HG03139 (cell line): Measurements from ENCODE around the gene CPT1A.

Experiments
- ATAC-seq: cut with Tn5 transposase; IDR thresholded peaks from one replicate; pipeline ENCODE4 v1.9.1; 2021; ENCODE audit not compliant: unreplicated experiment

CPT1A gene

GRCh38 chr11:68762481-68762880 lies 79.2 kb downstream of the CPT1A start:
- ATAC-seq: no peak

DNA sequence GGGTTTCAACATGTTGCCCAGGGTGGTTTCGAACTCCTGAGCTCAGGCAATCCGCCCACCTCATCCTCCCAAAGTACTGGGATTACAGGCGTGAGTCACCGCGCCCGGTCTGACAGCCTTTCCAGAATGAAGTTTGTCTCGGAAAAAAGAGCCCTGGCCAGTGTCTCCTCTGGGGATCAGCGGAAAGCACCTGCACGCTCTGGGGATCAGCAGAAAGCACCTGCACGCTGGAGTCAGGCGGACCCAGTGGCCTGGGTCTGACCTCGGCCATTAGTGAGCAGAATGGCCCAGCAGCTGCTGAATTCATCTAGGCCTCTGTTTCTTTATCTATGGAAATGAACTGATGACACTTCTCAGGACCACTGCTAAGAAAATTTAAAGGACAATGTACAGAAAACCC lies 79.9 kb downstream of the CPT1A start:
- ATAC-seq: no peak

DNA sequence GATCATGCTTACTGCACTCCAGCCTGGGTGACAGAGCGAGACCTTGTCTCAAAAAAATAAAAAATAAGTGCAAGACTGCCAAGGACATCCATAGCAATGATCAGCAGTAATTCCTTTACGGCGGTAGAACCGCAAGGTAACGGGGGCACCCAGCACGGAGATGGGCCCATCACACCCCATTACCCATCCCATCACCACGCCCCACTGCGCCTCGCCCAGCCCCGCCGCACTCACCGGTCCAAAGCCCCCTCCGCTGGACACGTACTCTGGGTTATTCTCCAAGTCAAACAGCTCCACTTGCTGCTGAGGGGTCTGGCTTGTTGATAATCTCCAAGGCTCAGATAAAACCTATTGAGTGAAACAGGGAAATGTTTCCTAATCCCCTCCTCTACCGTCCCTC lies 81.7 kb downstream of the CPT1A start:
- ATAC-seq: no peak

DNA sequence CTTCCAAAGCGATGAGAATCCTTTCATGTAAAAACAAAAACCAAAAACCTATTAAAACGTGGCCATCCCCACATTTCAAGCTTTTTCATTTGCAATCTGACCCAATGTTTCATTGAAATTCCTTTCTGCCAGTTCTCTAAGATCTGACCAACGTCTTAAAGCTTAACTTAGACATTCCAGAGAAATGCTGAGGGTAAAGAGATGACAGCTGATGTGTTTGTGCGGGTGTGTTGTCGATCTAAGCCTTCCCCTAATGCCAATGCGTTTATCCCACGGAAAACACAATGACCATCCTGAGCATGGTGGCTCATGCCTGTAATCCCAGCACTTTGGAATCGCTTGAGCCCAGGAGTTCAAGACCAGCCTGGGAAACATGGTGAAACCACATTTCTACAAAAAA lies 84.0 kb downstream of the CPT1A start:
- no peak for ATAC-seq

DNA sequence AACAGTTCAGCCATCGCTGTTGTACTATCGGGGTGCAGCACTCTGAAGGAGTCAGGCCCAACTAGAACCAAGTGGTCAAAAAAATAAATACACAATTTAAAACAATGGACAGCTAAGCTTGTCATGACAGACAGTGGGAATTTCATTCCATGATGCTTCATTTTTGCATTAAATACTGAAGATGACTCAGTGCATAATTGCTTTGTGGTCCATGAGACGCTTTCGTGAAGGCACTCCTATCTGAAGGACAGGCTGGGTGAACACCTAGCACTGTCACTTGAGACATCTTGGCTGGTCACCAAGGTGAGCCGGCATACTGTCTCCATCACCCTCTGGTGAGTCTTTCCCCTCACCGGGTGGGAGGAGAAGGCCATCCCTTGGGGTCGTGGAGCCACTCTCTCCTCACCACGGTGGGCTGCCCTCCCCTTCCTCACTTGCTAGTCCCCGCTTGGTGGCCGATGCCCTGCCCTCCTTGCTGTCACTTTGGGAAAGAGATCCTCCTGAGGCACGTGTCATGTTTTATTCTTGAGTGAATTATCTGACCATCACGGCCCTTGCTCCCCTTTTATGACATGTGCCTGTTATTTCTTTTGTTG lies 85.4 kb downstream of the CPT1A start:
- ATAC-seq: no peak

GRCh38 chr11:68753300-68753699 lies 88.4 kb downstream of the CPT1A start:
- ATAC-seq: no peak

DNA sequence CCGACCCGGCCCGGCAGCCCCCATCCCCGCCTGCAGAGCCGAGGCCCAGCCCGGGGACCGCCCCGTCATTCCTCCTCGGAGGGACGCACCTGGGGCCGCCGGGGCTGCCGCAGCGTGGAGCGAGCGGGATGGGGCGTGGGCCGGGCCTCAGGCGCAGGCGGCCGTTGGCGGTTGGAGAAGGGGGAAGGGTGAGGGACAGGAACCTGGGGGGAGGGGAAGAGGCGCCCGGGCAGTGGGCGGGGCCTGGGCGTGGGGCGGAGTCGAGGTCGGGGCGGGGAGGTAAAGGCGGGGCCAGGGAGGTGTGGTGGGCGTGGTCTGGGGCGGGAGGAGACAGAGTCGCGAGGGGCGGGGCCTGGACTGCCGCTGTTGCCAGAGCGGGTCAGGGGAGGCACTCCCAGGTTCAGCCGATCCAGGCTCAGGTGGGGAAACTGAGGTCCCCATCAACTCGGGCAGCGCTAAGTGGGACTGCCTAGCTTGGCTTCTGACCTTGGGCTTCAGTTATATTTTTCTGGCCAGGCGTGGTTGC lies 90.3 kb downstream of the CPT1A start, which contains the start of gene TESMIN:
TSS of gene TESMIN (minus strand) at position 190 of the 526 bp plus-strand sequence. CDS start 860 bp downstream, outside the sequence.
- no peak for ATAC-seq

- ATAC-seq: no peak
Observed at GRCh38 chr11:68751004-68751325, 90.8 kb downstream of the CPT1A start.

DNA sequence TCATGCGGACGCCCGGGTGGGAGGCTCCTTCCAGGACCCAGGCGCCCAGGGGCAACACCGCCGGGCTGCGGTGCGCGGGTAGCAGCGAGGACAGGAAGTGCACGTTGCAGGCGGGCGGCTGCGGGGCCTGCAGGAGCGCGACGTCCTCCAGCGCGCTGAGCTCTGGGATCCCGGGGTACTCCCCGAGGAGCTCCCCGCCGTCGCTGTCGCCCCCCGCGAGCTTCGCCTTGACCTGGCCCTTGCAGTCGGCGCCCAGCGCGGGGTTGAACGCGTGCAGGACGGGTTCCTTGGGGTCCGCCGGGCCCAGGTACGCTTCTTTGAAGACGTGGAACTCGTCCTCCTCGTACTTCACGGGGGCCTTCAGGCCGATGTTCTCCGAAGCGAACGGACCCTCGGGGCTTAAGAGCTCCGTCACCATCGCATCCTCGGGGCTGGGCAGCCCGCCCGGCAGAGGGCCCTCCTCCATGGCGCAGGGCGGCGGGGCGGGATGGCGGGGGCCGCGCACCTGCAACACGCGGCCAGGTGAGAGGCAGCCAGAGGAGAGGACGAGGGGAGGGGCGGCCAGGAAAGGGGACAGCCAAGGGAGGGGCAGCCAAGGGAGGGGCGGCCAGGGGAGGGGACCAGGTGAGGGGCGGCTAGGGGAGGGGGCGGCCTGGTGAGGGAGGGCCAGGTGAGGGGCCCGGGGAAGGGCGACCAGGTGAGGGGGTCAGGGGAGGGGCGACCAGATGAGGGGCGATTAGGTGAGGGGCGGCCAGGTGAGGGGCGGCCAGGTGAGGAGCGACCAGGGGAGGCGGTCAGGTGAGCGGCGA lies 91.3 kb downstream of the CPT1A start:
- ATAC-seq: no peak

DNA sequence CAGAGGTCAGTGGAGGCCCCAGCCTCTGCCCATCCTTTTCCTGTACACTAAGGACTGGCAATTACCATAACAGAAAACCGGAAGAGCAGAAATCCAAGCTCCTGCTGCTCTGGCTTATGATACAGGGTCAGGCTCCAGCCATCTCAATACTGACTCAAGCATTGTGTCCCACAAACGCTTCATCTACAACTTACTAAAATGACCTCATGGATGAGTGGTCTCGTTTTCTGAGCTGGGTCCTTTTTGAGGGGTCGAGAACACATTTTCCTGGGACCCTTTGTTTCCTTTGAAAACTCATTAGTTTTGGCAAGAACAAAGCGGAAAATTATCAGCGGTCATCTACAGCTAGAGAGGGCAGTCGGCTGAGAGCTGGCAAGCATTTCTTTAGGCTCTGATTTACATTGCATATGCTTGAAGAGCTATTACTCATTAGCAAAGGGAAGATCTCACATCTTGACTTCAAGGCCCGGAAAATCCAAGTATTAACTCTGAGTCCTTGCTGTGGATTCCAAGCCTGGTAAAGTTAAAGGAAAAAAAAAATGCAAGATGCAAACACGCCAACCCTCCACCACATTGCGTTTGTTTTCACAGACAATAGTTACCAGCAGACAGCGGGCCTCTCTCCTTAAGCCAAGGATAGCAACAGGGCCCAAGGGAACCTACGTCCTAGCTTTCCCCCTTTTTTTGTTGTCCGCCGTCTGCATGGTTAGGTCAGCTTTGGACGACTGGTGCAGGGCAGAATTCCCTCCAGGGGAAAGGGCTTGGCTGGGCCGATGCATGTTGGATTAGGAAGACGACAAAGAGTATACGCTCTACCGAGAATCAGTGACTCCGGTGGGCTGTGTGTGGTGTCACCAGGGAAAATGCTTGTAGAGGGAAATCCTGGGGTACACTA lies 92.2 kb downstream of the CPT1A start:
- no peak for ATAC-seq

- ATAC-seq: no peak
Observed at GRCh38 chr11:68748061-68748460, 93.7 kb downstream of the CPT1A start.

- ATAC-seq: no peak
Observed at GRCh38 chr11:68743539-68743938, 98.2 kb downstream of the CPT1A start.

DNA sequence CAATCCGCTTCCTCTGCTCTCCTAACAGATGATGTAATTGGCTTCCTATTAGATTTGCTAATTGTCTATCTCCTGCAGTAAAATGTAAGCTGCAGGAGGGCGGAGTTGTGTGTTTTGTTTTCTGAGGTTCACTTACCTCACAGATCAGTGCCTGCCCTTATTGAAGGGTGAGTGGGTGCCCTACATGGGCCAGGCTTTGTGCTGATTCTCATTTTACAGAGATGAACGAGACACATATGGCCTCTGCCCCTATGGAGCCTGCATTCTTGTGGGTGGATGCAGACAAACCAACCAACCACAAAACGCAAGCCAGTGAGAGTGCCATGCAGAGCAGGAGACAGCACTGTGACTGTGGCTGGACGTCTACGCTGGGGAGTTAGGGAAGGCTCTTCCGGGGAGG lies 100.3 kb downstream of the CPT1A start:
- ATAC-seq: no peak

DNA sequence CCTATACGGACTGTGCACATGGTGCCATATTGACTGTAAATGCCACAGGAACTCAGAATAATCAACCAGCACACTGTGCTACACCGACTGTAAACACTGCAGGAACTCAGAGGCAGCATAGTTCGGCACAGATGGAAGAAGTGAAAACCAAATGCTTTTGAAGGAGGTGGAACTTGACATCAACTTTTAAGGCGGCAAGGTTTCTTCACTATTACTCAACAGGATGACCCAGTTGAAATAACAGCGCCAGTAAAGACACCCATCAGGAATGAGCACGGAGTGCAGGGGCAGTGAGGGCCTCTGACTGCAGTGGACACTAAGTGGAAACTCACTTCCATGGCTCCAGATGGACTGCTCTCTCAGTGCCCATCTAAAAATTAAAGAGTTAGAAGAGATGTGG lies 106.1 kb downstream of the CPT1A start:
- ATAC-seq: no peak

DNA sequence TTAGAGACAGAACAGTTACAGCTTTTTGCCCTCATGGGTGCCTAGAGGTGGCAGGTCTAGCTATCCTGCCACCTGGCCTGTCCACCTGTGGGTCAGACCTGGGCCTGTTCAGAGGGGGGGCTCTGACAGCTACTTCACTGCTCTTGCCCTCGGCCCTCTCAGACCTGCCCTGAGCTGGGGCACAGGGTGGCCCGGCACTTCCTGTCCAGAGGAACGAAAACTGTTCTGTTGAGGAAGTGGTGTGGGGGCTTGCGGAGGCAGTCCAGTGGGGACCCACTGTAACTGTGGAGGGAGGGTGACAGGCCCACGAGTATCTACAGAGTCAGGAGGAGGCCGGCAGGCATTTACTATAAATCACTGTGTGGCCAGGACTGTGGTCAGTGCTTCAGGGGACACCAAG lies 106.6 kb downstream of the CPT1A start:
- ATAC-seq: no peak

DNA sequence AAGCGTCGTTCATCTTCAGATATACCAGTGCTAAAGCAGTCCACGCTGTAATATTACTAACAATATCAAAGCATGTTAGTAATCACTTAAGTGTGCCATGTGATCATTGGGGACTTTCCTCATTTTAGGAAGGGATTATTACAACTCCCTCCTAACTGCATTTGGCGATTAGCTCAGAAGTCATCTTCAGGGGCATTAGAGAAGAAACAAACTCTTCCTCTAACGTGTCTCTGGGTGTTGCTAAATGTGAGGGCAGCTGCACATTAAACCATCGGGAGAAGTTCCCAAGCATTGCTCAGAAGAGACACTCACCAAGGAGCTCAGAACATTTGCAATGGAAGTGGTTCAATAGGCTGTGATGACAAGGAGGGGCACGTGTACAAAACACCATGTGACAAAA lies 107.6 kb downstream of the CPT1A start:
- no peak for ATAC-seq

DNA sequence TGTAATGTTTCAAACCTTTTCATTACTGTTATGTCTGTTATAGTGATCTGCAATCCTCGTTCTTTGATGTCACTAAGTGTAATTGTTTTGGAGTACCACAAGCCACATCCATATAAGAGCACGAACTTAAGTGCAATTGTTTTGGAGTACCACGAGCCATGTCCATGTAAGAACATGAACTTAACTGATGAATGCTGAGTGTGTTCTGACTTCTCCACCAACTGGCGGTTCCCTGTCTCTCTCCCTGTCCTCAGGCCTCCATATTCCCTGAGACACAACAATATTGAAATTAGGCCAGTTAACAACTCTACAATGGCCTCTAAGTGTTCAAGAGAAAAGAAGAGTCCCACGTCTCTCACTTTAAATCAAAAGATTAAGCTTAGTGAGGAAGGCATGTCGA lies 113.9 kb downstream of the CPT1A start:
- no peak for ATAC-seq

DNA sequence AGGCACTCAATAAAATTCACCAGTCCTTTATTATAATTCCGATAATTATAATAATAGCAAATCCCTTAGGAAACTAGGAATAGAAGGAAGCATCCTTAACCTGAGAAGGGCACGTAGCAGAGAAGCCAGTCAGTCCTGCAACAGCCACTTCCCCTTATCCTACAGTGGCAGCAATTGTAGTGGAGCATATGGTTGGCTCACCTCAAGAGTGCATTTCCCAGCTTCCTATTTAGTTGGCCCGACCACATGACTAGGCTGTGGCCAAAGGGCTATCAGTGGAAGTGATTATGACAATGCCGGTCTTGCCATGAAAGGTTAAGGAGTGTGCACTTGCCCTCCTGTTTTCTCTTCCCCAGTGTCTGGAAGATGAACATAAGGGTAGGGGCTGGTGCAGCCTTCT lies 117.4 kb downstream of the CPT1A start:
- no peak for ATAC-seq

- ATAC-seq: no peak
Observed at GRCh38 chr11:68722143-68722542, 119.6 kb downstream of the CPT1A start.

- ATAC-seq: no peak
Observed at GRCh38 chr11:68721075-68721474, 120.6 kb downstream of the CPT1A start.

DNA sequence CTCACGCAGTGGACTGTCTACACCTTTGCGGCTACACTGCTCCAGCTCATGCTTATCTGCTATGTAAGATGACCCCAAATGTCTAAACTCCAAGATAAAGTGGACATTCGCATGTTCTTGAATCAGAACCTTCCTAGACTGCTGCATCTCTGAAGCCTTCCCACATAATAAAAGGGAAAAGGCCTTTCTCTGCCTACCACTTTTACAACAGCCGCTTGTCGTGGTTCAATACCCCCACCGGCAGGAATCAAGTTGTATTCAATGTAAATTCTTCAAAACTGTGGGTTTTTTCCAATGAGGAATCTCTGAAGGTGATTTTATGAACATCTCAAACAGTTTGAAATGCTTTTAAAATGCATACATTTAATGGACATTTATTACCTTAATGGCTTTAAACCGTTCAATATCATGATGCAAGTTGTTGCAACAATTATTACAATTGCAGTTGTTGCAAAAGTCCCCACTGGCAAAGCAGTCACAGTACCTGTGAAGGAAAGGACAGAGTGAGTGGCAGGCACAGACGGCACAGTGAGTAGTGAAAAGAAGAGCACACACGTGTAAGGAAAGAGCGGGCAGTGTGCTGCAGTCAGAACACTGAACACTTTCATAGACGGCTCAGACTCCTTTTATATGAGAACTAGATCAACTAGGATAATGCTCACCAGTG lies 126.1 kb downstream of the CPT1A start:
- no peak for ATAC-seq
